Measurements from ENCODE around the gene PPP1R3E. TPM values are rescaled to one million over a fixed set of nuclear protein-coding genes. Genes with fewer than 3 reads are reported as not detected.

PPP1R3E gene
- total RNA-seq, 1 donor from 2014 or later = 10.8 TPM

DNA sequence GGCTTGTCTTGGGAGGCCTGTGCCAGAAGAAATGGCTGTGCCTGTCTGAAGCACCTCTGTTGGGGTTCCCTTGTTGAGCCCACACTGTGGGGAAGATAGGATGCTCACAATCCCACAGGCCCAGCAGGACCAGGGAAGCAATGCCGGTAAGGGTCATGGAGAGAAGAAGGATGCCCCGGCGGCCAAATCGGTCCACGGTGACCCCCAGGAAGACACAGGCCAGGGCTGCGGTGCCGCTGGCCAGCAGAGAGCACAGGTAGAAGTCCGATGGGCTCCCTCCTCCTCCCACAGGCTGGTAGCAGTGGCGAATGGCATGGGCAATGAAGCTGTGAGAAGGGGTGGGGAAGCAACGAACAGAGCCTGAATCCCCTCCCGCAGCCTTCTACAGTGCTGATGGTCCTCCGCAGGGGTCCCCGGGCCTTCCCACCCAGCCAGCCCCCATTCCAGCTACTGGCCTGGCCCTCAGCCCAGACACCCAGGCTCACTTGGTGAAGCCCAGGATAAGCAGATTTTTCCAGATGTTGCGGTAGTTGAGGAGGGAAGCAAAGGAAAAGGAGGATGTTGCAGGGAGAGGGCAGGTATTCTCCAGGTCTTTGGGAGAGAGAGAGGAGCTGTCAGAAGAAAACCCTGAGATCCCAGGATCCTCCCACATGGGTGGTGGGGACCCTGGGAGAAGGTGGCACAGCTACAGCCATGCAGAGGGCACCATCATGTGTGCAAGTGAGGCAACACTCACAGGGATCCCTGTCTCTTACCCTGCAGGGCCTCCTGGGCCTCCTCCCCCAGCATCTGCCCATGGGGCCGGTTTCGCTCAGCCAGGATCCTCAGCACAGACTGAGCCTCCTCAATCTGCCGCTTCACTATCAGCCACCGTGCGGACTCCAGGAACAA, 45.0 kb upstream of the PPP1R3E start:
- peaks cover 12% of the 10 kb centered on the region for H3K36me3 Mint-ChIP-seq (ENCODE audit: unreplicated experiment)
- H3K27ac Mint-ChIP-seq (ENCODE audit: unreplicated experiment) = no peak overlapping the region
- DNase-seq = no peak
- no peak overlapping the region for H3K4me3 Mint-ChIP-seq (ENCODE audit: unreplicated experiment)
- peaks cover 9% of the 10 kb centered on the region for H3K9me3 Mint-ChIP-seq (ENCODE audit: unreplicated experiment)
- peaks cover 10% of the 10 kb centered on the region for H3K27me3 Mint-ChIP-seq (ENCODE audit: unreplicated experiment)
- TF ChIP-seq, protein P1, sequence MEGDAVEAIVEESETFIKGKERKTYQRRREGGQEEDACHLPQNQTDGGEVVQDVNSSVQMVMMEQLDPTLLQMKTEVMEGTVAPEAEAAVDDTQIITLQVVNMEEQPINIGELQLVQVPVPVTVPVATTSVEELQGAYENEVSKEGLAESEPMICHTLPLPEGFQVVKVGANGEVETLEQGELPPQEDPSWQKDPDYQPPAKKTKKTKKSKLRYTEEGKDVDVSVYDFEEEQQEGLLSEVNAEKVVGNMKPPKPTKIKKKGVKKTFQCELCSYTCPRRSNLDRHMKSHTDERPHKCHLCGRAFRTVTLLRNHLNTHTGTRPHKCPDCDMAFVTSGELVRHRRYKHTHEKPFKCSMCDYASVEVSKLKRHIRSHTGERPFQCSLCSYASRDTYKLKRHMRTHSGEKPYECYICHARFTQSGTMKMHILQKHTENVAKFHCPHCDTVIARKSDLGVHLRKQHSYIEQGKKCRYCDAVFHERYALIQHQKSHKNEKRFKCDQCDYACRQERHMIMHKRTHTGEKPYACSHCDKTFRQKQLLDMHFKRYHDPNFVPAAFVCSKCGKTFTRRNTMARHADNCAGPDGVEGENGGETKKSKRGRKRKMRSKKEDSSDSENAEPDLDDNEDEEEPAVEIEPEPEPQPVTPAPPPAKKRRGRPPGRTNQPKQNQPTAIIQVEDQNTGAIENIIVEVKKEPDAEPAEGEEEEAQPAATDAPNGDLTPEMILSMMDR (IDR thresholded peaks at IDR 0.05; ENCODE audit: partially characterized antibody, unreplicated experiment) = no peak
- peaks cover 14% of the 10 kb centered on the region for H3K4me1 Mint-ChIP-seq (ENCODE audit: low read depth, unreplicated experiment)

DNA sequence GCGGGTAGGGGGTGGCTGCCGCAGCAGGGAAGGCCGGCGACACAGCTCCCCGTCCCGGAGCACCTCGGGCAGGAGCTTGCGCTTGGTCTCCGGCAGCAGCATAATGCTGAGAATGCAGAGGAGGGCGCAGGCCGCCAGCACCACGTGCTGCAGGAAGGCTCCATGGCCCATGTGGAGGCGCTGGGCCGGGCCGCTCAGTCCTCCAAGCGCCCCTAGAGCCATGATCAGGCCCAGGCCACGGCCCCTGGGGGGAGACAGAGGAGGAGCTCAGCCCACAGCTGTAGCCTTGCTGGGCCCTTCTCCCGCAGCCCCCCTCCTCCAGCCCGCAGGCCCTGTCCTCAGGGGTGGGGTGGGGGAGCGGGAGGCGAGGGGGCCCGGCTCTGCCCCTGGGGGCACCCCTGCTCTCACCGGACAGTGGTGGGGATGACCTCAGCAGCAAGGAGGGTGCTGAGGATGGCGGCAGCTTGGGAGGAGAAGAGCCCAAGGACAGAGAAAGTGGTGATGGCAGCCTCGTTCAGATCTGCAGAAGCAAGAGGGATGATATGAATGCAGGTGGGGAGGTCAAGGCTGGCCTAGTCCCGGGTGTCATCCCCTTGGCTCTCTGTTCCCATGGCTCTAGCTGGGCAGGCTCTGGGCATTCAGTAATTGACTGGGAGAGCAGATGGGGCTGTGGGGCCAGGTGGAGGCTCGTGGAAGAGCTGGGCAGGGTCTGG, 44.2 kb upstream of the PPP1R3E start:
- Mint-ChIP-seq H3K4me3 (ENCODE audit: unreplicated experiment) (no peak overlapping the region), H3K36me3 (ENCODE audit: unreplicated experiment) (peaks cover 12% of the 10 kb centered on the region), H3K4me1 (ENCODE audit: low read depth, unreplicated experiment) (peaks cover 14% of the 10 kb centered on the region), H3K27ac (ENCODE audit: unreplicated experiment) (no peak overlapping the region), H3K27me3 (ENCODE audit: unreplicated experiment) (peaks cover 10% of the 10 kb centered on the region), H3K9me3 (ENCODE audit: unreplicated experiment) (peaks cover 9% of the 10 kb centered on the region)
- DNase-seq = no peak
- TF ChIP-seq, protein P1 (IDR thresholded peaks at IDR 0.05; ENCODE audit: partially characterized antibody, unreplicated experiment) = no peak

DNA sequence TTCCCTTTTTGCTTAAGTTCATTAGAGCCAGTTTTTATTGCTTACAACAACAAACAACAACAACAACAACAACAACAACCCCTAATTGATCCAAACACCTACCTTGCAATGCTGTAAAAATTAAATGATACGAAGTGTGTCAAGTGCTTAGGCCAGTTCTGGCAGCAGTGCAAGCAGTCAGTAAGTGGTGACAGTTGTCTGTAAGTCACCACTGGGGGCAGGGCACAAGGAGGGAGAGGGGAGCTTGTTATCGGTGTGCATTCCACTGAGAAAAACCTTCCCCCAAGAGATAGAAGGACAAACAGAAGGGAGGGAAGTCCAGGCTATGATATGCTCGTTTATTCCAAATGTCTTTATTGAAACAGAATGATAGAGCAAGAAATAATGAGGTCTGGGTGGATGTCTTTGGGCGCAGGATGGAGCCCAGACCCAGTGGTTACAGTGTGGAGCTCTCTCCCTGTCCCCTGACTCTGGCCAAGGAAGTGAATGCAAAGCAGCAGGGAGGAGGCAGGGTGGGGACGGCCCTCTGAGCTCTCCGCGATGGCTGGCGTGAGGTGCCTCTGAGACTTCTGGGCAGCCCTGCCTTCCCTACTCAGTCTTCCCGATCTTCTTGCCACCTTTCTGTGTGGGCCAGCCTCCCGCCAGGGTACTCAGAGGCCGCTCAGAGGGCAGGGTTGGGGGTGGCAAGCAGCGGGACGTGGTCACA, 43.5 kb upstream of the PPP1R3E start:
- DNase-seq = no peak
- H3K4me1 Mint-ChIP-seq (ENCODE audit: low read depth, unreplicated experiment) = peaks cover 12% of the 10 kb centered on the region
- peaks cover 9% of the 10 kb centered on the region for H3K9me3 Mint-ChIP-seq (ENCODE audit: unreplicated experiment)
- peak overlapping the region; percentile 2 for H3K27ac Mint-ChIP-seq (ENCODE audit: unreplicated experiment)
- peaks cover 9% of the 10 kb centered on the region for H3K36me3 Mint-ChIP-seq (ENCODE audit: unreplicated experiment)
- H3K27me3 Mint-ChIP-seq (ENCODE audit: unreplicated experiment) = peaks cover 8% of the 10 kb centered on the region
- no peak overlapping the region for H3K4me3 Mint-ChIP-seq (ENCODE audit: unreplicated experiment)
- TF ChIP-seq, protein P1 (IDR thresholded peaks at IDR 0.05; ENCODE audit: partially characterized antibody, unreplicated experiment) = no peak

DNA sequence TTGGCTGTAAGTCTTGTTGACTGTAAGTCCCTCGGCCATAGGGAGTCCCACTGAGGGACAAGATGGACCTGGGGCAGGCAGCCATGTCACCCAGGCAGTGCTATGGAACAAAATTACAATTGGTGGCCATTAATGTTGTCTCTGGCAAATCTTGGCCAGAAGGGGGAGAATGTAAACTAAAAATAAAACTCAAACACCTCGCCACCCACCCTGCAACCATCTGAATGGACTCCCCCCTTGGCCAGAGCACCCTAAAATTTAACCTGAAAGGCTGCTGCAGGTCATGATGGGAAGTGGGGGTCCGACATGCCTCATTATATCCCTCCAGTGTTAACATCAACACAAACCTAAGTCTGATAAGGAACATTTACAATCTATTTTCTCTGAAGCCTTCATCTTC, 41.8 kb upstream of the PPP1R3E start:
- TF ChIP-seq, protein P1 (IDR thresholded peaks at IDR 0.05; ENCODE audit: partially characterized antibody, unreplicated experiment) = no peak
- no peak overlapping the region for H3K4me3 Mint-ChIP-seq (ENCODE audit: unreplicated experiment)
- H3K9me3 Mint-ChIP-seq (ENCODE audit: unreplicated experiment) = peaks cover 4% of the 10 kb centered on the region
- peaks cover 6% of the 10 kb centered on the region for H3K4me1 Mint-ChIP-seq (ENCODE audit: low read depth, unreplicated experiment)
- no peak for DNase-seq
- H3K36me3 Mint-ChIP-seq (ENCODE audit: unreplicated experiment) = peaks cover 5% of the 10 kb centered on the region
- H3K27ac Mint-ChIP-seq (ENCODE audit: unreplicated experiment) = no peak overlapping the region
- H3K27me3 Mint-ChIP-seq (ENCODE audit: unreplicated experiment) = peaks cover 3% of the 10 kb centered on the region
